ENCODE results near the gene RHOBTB1. TPM values are rescaled to one million over a fixed set of nuclear protein-coding genes. Genes with fewer than 3 reads are reported as not detected.

The RHOBTB1 gene
- total RNA-seq, 1 experiment from 2014 or later: 2.5 TPM

- no peak overlapping the region for H4K8ac ChIP-seq (replicated peaks; ENCODE audit: insufficient read length, low read depth, low read length)
- peaks cover under 1% of the 10 kb centered on the region for H4K20me1 ChIP-seq (ENCODE audit: control insufficient read depth, insufficient read depth, insufficient read length)
- Mint-ChIP-seq H3K27ac (no peak overlapping the region), H3K27me3 (ENCODE audit: low read depth) (no peaks in the 10 kb centered on the region), H3K4me1 (no peaks in the 10 kb centered on the region; a peak in 2 of 4 replicates), H3K4me3 (no peak overlapping the region), H3K36me3 (ENCODE audit: insufficient read depth in 1 of 3, low read depth in 3 of 3) (peaks cover 6 to 26% (median 15%) of the 10 kb centered on the region in 3 experiments), H3K9me3 (peaks cover 8 to 11% of the 10 kb centered on the region in 2 experiments; a peak in 4 of 5 replicates)
- no peak overlapping the region for H2BK5ac ChIP-seq (ENCODE audit: insufficient read length, low read length)
- no peak overlapping the region for H3K4me2 ChIP-seq (ENCODE audit: insufficient read depth, insufficient read length, low read length)
- no peak overlapping the region for H4K5ac ChIP-seq (ENCODE audit: insufficient read length, low read depth, low read length)
- no peak overlapping the region for H2AFZ ChIP-seq (ENCODE audit: low read length)
- no peak for TF ChIP-seq CTCF (conservative IDR thresholded peaks at IDR 0.05)
- H3K9ac ChIP-seq (ENCODE audit: extremely low read depth, insufficient read length, low read length): no peak overlapping the region
- H2AK5ac ChIP-seq (ENCODE audit: insufficient read length, low read length): no peak overlapping the region
- H3K79me2 ChIP-seq (ENCODE audit: insufficient read depth, low read length): no peaks in the 10 kb centered on the region
- no peak overlapping the region for H3K23ac ChIP-seq (ENCODE audit: insufficient read length, low read depth, low read length)
- H3K9me3 ChIP-seq (ENCODE audit: control insufficient read depth, low read depth, low read length): no peaks in the 10 kb centered on the region
- no peak overlapping the region for H2BK20ac ChIP-seq (ENCODE audit: low read depth, low read length, poor library complexity, severe bottlenecking)
- H4K91ac ChIP-seq (ENCODE audit: insufficient read length, low read depth, low read length): no peak overlapping the region
- H3K4ac ChIP-seq (ENCODE audit: low read depth, low read length): no peak overlapping the region
- H3K79me1 ChIP-seq (ENCODE audit: insufficient read depth, low read depth, low read length, poor library complexity, severe bottlenecking): no peaks in the 10 kb centered on the region
- peaks cover 3% of the 10 kb centered on the region; the same call in 1 of the 2 replicates for H3K4me1 ChIP-seq (ENCODE audit: insufficient read depth, low read length)
- H3K27ac ChIP-seq (ENCODE audit: insufficient read length, low read depth, low read length): no peak overlapping the region
- H3T11ph ChIP-seq (ENCODE audit: low read length): no peak overlapping the region
- H3K18ac ChIP-seq (ENCODE audit: insufficient read length, low read depth, low read length): no peak overlapping the region
- H3K27me3 ChIP-seq (ENCODE audit: insufficient read depth, low read length): no peaks in the 10 kb centered on the region
- no peak overlapping the region for H3K56ac ChIP-seq (ENCODE audit: insufficient read length, low read depth, low read length)
- no CpG with 5 or more reads among the region's 5 CpGs for WGBS (ENCODE audit: extremely low coverage, insufficient read length, low lambda C conversion rate)
- no peak overlapping the region for H2BK12ac ChIP-seq (ENCODE audit: insufficient read length, low read depth, low read length)
- H3K23me2 ChIP-seq (ENCODE audit: insufficient read length, low read depth, low read length, poor library complexity, severe bottlenecking): no peaks in the 10 kb centered on the region
- H2BK120ac ChIP-seq (ENCODE audit: low read depth, low read length, poor library complexity, severe bottlenecking): no peak overlapping the region
- no peak for DNase-seq
- no peak overlapping the region for H2BK15ac ChIP-seq (ENCODE audit: low read depth, low read length)
- no peak overlapping the region for H3K14ac ChIP-seq (ENCODE audit: insufficient read depth, low read length)
These were observed 33.4 kb downstream of the RHOBTB1 start for GRCh38 chr10:60910543-60910942.

Data from H9 (cell line).